ENCODE measurements around the gene TMSB4X.
"Not testable (repeated sequence)": the region's sequence is repeated elsewhere in the genome, so short reads cannot be mapped to it uniquely, and the experiment has no call there.

The TMSB4X gene

GRCh38 chrX:12954981-12955380, 19.9 kb upstream of the TMSB4X start:
- no peak for DNase-seq (ENCODE audit: low read depth in 1 of 2, low spot score in 1 of 2)

- no peak for DNase-seq (ENCODE audit: low read depth in 1 of 2, low spot score in 1 of 2)
Measured at GRCh38 chrX:12955882-12956703, 18.8 kb upstream of the TMSB4X start.

GRCh38 chrX:12956704-12957534, 18.0 kb upstream of the TMSB4X start:
- DNase-seq (ENCODE audit: low read depth in 1 of 2, low spot score in 1 of 2): no peak

GRCh38 chrX:12958059-12958458, 16.9 kb upstream of the TMSB4X start:
- DNase-seq (ENCODE audit: low read depth in 1 of 2, low spot score in 1 of 2): no peak

GRCh38 chrX:12958461-12958860, 16.4 kb upstream of the TMSB4X start:
- no peak for DNase-seq (ENCODE audit: low read depth in 1 of 2, low spot score in 1 of 2)

- no peak for DNase-seq (ENCODE audit: low read depth in 1 of 2, low spot score in 1 of 2)
Measured at GRCh38 chrX:12961196-12961718, 13.7 kb upstream of the TMSB4X start.

GRCh38 chrX:12962041-12962504, 12.8 kb upstream of the TMSB4X start:
- DNase-seq (ENCODE audit: low read depth in 1 of 2, low spot score in 1 of 2): no peak

GRCh38 chrX:12963210-12963850, 11.6 kb upstream of the TMSB4X start:
- DNase-seq (ENCODE audit: low read depth in 1 of 2, low spot score in 1 of 2): not testable (repeated sequence)

GRCh38 chrX:12965131-12965940, 9.6 kb upstream of the TMSB4X start:
- no peak for DNase-seq (ENCODE audit: low read depth in 1 of 2, low spot score in 1 of 2)

- no peak for DNase-seq (ENCODE audit: low read depth in 1 of 2, low spot score in 1 of 2)
Measured at GRCh38 chrX:12966151-12966550, 8.8 kb upstream of the TMSB4X start.

- no peak for DNase-seq (ENCODE audit: low read depth in 1 of 2, low spot score in 1 of 2)
Measured at GRCh38 chrX:12967711-12968465, 7.0 kb upstream of the TMSB4X start.

- no peak for DNase-seq (ENCODE audit: low read depth in 1 of 2, low spot score in 1 of 2)
Measured at GRCh38 chrX:12970691-12971202, 4.2 kb upstream of the TMSB4X start.

- no peak for DNase-seq (ENCODE audit: low read depth in 1 of 2, low spot score in 1 of 2)
Measured at GRCh38 chrX:12971282-12972003, 3.5 kb upstream of the TMSB4X start.

GRCh38 chrX:12972243-12972642, 2.7 kb upstream of the TMSB4X start:
- DNase-seq (ENCODE audit: low read depth in 1 of 2, low spot score in 1 of 2): no peak

- DNase-seq (ENCODE audit: low read depth in 1 of 2, low spot score in 1 of 2): no peak
Measured at GRCh38 chrX:12972878-12973560, 1.9 kb upstream of the TMSB4X start.

- no peak for DNase-seq (ENCODE audit: low read depth in 1 of 2, low spot score in 1 of 2)
Measured at GRCh38 chrX:12973561-12974304, 1.2 kb upstream of the TMSB4X start.

- DNase-seq (ENCODE audit: low read depth in 1 of 2, low spot score in 1 of 2): no peak
Measured at GRCh38 chrX:12974305-12974795, 560 bp upstream of the TMSB4X start.

- no peak for DNase-seq (ENCODE audit: low read depth in 1 of 2, low spot score in 1 of 2)
Measured at GRCh38 chrX:12975670-12975965, 708 bp downstream of the TMSB4X start.

All from activated CD4-positive, alpha-beta T cell treated with anti-CD3 and anti-CD28 coated beads, Interleukin-2, amount 50 U/mL, for 24 hours (primary cell).